HCT116 (cell line): ENCODE measurements around the gene NEO1. TPM values are rescaled to one million over a fixed set of nuclear protein-coding genes. Genes with fewer than 3 reads are reported as not detected.

Source experiments
- ATAC-seq: fragments of 200-7000 bp; cut with Tn5 transposase; 2 replicates; pipeline ENCODE4 v1.9.1; 2020; ENCODE audit warnings: mild to moderate bottlenecking, moderate library complexity
- BruUV-seq: library from RNA; stranded (reverse); fragments of 400-500 nt; replicated peaks from 2 replicates; lab custom pipeline; 2021; lab: Mats Ljungman, UMichigan
- CTCF ChIA-PET: fragments of 300-600 bp; sonication (Branson Sonifier 250); formaldehyde crosslinking; loops from one replicate; lab custom pipeline; 2021; ENCODE audit warnings: antibody characterized with exemption; lab: Charles Lee
- POLR2A ChIA-PET: fragments of 300-600, 350-600 bp; sonication (Branson Sonifier 250); formaldehyde crosslinking; loops from one replicate; lab custom pipeline; 2021; ENCODE audit warnings: antibody characterized with exemption; lab: Charles Lee
- RAD21 ChIA-PET, 2 experiments: fragments of 300-600 bp; sonication (Branson Sonifier 250); formaldehyde crosslinking; loops; one replicate each; lab custom pipeline; 2023; ENCODE audit warnings: low total read pairs in 2 of 2; ENCODE audit not compliant: uncharacterized antibody in 2 of 2, unreplicated experiment in 2 of 2, low non-redundant PET in 1 of 2; lab: Charles Lee
- DNase-seq: peaks from one replicate; pipeline ENCODE4 v3.0.0-alpha.2; 2010; ENCODE audit warnings: low read depth, low spot score
- H2AFZ ChIP-seq: fragments of 200-600 bp; shearing (Covaris generic), sonication (generic); 2 replicates; pipeline ENCODE4 v1.6.1; 2017; ENCODE audit warnings: low read depth, mixed run types, mixed read lengths, antibody characterized with exemption, low read length; ENCODE audit not compliant: poor library complexity, severe bottlenecking
- H3K27ac ChIP-seq: 2 replicates; pipeline ENCODE4 v1.5.1; 2012; ENCODE audit warnings: low read depth, low read length
- H3K27me3 ChIP-seq: fragments of 200-600 bp; sonication (generic); 2 replicates; pipeline ENCODE4 v1.6.1; 2016; ENCODE audit warnings: mixed run types, low read length, mixed read lengths; ENCODE audit not compliant: insufficient read depth
- H3K36me3 ChIP-seq, 2 experiments: fragments of 200-500 bp in 1 of 2; fragments of 200-600 bp in 1 of 2; sonication (Bioruptor generic) in 1 of 2; sonication (generic) in 1 of 2; 2 replicates each; pipeline versions ENCODE4 v1.5.1 to v1.6.1; 2014 to 2016; ENCODE audit warnings: low read length in 2 of 2, inconsistent platforms in 1 of 2, mixed read lengths in 1 of 2, mixed run types in 1 of 2; ENCODE audit not compliant: insufficient read depth in 2 of 2, control insufficient read depth in 1 of 2
- H3K4me1 ChIP-seq, 2 experiments: fragments of 200-600 bp in 1 of 2; sonication (generic) in 1 of 2; 2 replicates each; pipeline versions ENCODE4 v1.5.1 to v1.6.1; 2012 to 2017; ENCODE audit warnings: low read length in 2 of 2, inconsistent platforms in 1 of 2, mild to moderate bottlenecking in 1 of 2, mixed read lengths in 1 of 2, mixed run types in 1 of 2, moderate library complexity in 1 of 2; ENCODE audit not compliant: insufficient read depth in 2 of 2, control insufficient read depth in 1 of 2
- H3K4me2 ChIP-seq: fragments of 200-600 bp; sonication (generic); 2 replicates; pipeline ENCODE4 v1.6.1; 2017; ENCODE audit warnings: mixed run types, low read length, mixed read lengths
- H3K4me3 ChIP-seq, 2 experiments: fragments of 200-600 bp in 1 of 2; sonication (generic) in 1 of 2; replicated peaks in 1 of 2; 2 replicates each; pipeline ENCODE4 v1.5.1; 2011 to 2016; ENCODE audit warnings: low read length in 2 of 2, control low read depth in 1 of 2, low read depth in 1 of 2, mild to moderate bottlenecking in 1 of 2, mixed read lengths in 1 of 2, mixed run types in 1 of 2
- H3K79me2 ChIP-seq: fragments of 200-600 bp; sonication (generic); 2 replicates; pipeline ENCODE4 v1.6.1; 2017; ENCODE audit warnings: mild to moderate bottlenecking, mixed run types, low read length, moderate library complexity, mixed read lengths; ENCODE audit not compliant: insufficient read depth
- H3K9ac ChIP-seq: fragments of 200-600 bp; sonication (generic); 2 replicates; pipeline ENCODE4 v1.6.1; 2016; ENCODE audit warnings: low read length, mixed read lengths
- H3K9me2 ChIP-seq: fragments of 200-600 bp; sonication (generic), shearing (Covaris generic); 2 replicates; pipeline ENCODE4 v1.6.1; 2017; ENCODE audit warnings: mixed run types, mild to moderate bottlenecking, moderate library complexity; ENCODE audit not compliant: insufficient read depth
- H3K9me3 ChIP-seq, 2 experiments: fragments of 200-500 bp in 1 of 2; fragments of 200-600 bp in 1 of 2; sonication (Bioruptor generic) in 1 of 2; sonication (generic) in 1 of 2; 2 replicates each; pipeline ENCODE4 v1.6.1; 2014 to 2017; ENCODE audit warnings: low read length in 2 of 2, mixed read lengths in 2 of 2, inconsistent platforms in 1 of 2, low read depth in 1 of 2, mild to moderate bottlenecking in 1 of 2, mixed run types in 1 of 2, moderate library complexity in 1 of 2; ENCODE audit not compliant: control insufficient read depth in 1 of 2, insufficient read depth in 1 of 2
- H4K20me1 ChIP-seq: fragments of 200-600 bp; sonication (generic), shearing (Covaris generic); 2 replicates; pipeline ENCODE4 v1.6.1; 2017; ENCODE audit warnings: mixed run types, mild to moderate bottlenecking, moderate library complexity; ENCODE audit not compliant: insufficient read depth
- CEBPB ChIP-seq: IDR thresholded peaks from 2 replicates; pipeline ENCODE4 v1.6.1; 2012; ENCODE audit warnings: low read depth
- EZH2phosphoT487 ChIP-seq: fragments of 200-600 bp; IDR thresholded peaks from 2 replicates; pipeline ENCODE4 v1.6.1; 2018; ENCODE audit warnings: antibody characterized with exemption, borderline replicate concordance
- FOSL1 ChIP-seq: IDR thresholded peaks from 2 replicates; pipeline ENCODE4 v1.6.1; 2012; ENCODE audit warnings: low read depth
- JUND ChIP-seq: IDR thresholded peaks from 2 replicates; pipeline ENCODE4 v1.6.1; 2012
- POLR2AphosphoS5 ChIP-seq: IDR thresholded peaks from 2 replicates; pipeline ENCODE4 v1.6.1; 2011; ENCODE audit warnings: mild to moderate bottlenecking, low read depth, low read length, moderate library complexity
- RAD21 ChIP-seq: IDR thresholded peaks from 2 replicates; pipeline ENCODE4 v1.6.1; 2012; ENCODE audit warnings: low read depth, mild to moderate bottlenecking
- SP1 ChIP-seq: IDR thresholded peaks from 2 replicates; pipeline ENCODE4 v1.6.1; 2012; ENCODE audit warnings: low read depth
- SRF ChIP-seq: IDR thresholded peaks from 2 replicates; pipeline ENCODE4 v1.6.1; 2012; ENCODE audit warnings: low read depth
- YY1 ChIP-seq: IDR thresholded peaks from 2 replicates; pipeline ENCODE4 v1.6.1; 2011; ENCODE audit warnings: low read length, low read depth, moderate library complexity, mild to moderate bottlenecking; ENCODE audit not compliant: insufficient replicate concordance; ENCODE audit errors: extremely low read depth
- ZFX ChIP-seq: fragments of 450-650 bp; IDR thresholded peaks from 2 replicates; pipeline ENCODE4 v1.6.1; 2017
- intact Hi-C: fragments of 100-400 bp; cut with micrococcal nuclease; formaldehyde crosslinking; loops from 2 replicates; pipeline ENCODE4 v1.10.0; 2022
- total RNA-seq: library from RNA; stranded (reverse); gene quantifications from one replicate; pipeline ENCODE4 v1.2.1, GENCODE V29; 2021; ENCODE audit not compliant: unreplicated experiment
- TF ChIP-seq, protein P1 (sequence below): IDR thresholded peaks from 2 replicates; pipeline ENCODE4 v1.6.1; 2012

NEO1 gene
- total RNA-seq, 1 experiment from 2014 or later = 30.0 TPM

DNA sequence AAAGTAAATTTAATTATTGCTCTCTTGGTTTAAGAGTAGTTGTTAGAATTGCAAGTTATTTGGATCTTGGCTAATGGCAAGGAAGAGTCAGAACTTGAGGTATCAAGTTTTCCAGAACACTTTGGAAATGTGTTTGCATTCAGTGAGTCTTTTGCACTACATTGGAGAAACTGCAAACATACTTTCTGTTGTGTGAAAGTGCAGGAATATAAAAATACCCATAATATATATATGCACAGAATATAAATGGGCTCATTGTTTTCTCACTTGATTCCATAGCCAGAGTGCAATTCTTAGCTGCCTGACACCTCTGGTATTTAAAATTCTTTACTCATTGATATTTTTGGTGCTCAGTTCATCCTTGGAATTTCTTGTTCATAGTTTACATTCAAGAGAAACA lies 223.6 kb downstream of the NEO1 start:
- TF ChIP-seq ZFX = no peak
- TF ChIP-seq EZH2phosphoT487 = no peak
- TF ChIP-seq, protein P1, sequence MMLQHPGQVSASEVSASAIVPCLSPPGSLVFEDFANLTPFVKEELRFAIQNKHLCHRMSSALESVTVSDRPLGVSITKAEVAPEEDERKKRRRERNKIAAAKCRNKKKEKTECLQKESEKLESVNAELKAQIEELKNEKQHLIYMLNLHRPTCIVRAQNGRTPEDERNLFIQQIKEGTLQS = no peak
- no peak for TF ChIP-seq SP1
- intact Hi-C loops = no loop called here

DNA sequence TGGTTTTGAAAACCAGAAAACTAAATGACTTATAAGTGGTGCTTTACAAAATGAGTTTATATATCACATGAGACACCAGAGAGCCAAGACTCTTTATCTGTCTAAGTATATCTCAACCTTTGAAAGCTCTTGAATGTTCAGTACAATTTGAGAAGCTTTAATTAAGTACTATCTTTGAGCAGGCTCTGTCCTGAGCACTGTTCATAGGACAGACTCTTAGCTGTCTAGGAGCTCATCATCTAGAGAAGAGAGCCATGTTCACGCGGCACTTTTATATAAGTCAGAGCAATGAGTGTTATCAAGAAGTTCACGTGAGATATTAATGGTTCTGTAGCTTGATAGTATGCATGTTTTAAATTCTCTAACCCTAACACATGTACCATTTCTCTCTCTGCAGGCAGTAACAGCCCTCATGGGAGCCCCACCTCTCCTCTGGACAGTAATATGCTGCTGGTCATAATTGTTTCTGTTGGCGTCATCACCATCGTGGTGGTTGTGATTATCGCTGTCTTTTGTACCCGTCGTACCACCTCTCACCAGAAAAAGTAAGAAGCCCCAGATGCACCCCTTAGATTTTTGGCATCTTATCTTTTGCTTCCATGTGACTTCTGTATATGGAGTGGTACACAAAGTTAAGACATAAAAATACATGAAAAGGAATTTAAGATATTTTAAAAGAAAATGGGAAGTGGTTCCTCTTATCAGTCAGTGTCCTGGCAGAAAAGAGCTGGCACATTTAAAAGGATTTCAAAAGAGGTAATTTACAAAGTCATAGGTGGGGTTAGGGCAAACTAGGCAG lies 230.5 kb downstream of the NEO1 start:
- DNase-seq = no peak
- TF ChIP-seq FOSL1 (no peak), RAD21 (no peak), YY1 (no peak), JUND (no peak), SRF (no peak), CEBPB (no peak), POLR2AphosphoS5 (no peak)
- TF ChIP-seq, protein P1 = no peak
- no peak overlapping the region for H3K4me2 ChIP-seq
- H3K79me2 ChIP-seq = no peaks in the 10 kb centered on the region
- no peaks in the 10 kb centered on the region for H4K20me1 ChIP-seq
- H3K27me3 ChIP-seq = no peaks in the 10 kb centered on the region
- no peak overlapping the region for H3K4me3 ChIP-seq
- H3K36me3 ChIP-seq = no peaks in the 10 kb centered on the region; a peak in 1 of 4 replicates
- ChIA-PET CTCF (interaction anchor here (1.7 kb wide), 1 partner anchor 9 kb away, joined by 6 read pairs; no protein-coding TSS in a partner anchor), RAD21 (no interaction called here), POLR2A (no interaction called here)
- no peak overlapping the region for H3K27ac ChIP-seq
- no peak overlapping the region for H3K9ac ChIP-seq
- no peak for ATAC-seq
- no peaks in the 10 kb centered on the region for H3K9me2 ChIP-seq
- H3K4me1 ChIP-seq = no peaks in the 10 kb centered on the region
- intact Hi-C loops = no loop called here
- no peak overlapping the region for H2AFZ ChIP-seq
- no peaks in the 10 kb centered on the region for H3K9me3 ChIP-seq
- BruUV-seq = no TSS peak

More for the DNA sequence above, 223.6 kb downstream of the NEO1 start:
- no peaks in the 10 kb centered on the region for H4K20me1 ChIP-seq
- no peak for DNase-seq
- no peaks in the 10 kb centered on the region for H3K27me3 ChIP-seq
- no peak overlapping the region for H3K4me3 ChIP-seq
- H3K9me2 ChIP-seq = no peaks in the 10 kb centered on the region
- no peak overlapping the region for H3K4me2 ChIP-seq
- ATAC-seq = no peak
- H3K36me3 ChIP-seq = no peaks in the 10 kb centered on the region
- ChIA-PET POLR2A (no interaction called here), RAD21 (no interaction called here), CTCF (interaction anchor here (1.0 to 2.9 kb wide), 3 partner anchors 35 to 553 kb away, joined by 4 to 23 read pairs (median 5); no protein-coding TSS in a partner anchor)
- no peak overlapping the region for H3K27ac ChIP-seq
- no peaks in the 10 kb centered on the region for H3K4me1 ChIP-seq
- no peak overlapping the region for H2AFZ ChIP-seq
- H3K79me2 ChIP-seq = no peaks in the 10 kb centered on the region
- no peaks in the 10 kb centered on the region for H3K9me3 ChIP-seq
- H3K9ac ChIP-seq = no peak overlapping the region
- BruUV-seq = no TSS peak
